GM19023 (cell line): ENCODE results near the gene ZFAND2B.
"Not testable (repeated sequence)": the region's sequence is repeated elsewhere in the genome, so short reads cannot be mapped to it uniquely, and the experiment has no call there.

Experiments
- ATAC-seq: cut with Tn5 transposase; IDR thresholded peaks from one replicate; pipeline ENCODE4 v1.9.1; 2021; ENCODE audit warnings: mild to moderate bottlenecking, moderate library complexity; ENCODE audit not compliant: unreplicated experiment

ZFAND2B gene

GRCh38 chr2:219250049-219250781, 43.6 kb downstream of the ZFAND2B start:
- ATAC-seq, result no peak

GRCh38 chr2:219251656-219252055, 45.1 kb downstream of the ZFAND2B start:
- ATAC-seq, result no peak

GRCh38 chr2:219252084-219252483, 45.5 kb downstream of the ZFAND2B start:
- ATAC-seq, result no peak

- no peak for ATAC-seq
Measured at GRCh38 chr2:219252570-219252899, 46.0 kb downstream of the ZFAND2B start.

GRCh38 chr2:219252900-219253752, 46.5 kb downstream of the ZFAND2B start, which contains the start of gene TUBA4B:
TSS of gene TUBA4B (plus strand) at chr2:219253243. CDS start at chr2:219253408, 165 bp downstream.
- peak; percentile 14 for ATAC-seq

GRCh38 chr2:219253753-219254589, 47.4 kb downstream of the ZFAND2B start, which contains the start of gene TUBA4A:
TSS of gene TUBA4A (minus strand) at chr2:219253918. CDS start at chr2:219253858, 60 bp downstream.
- ATAC-seq, result peak; percentile 51

GRCh38 chr2:219254590-219255201, 48.1 kb downstream of the ZFAND2B start:
- ATAC-seq, result peak; percentile 15

GRCh38 chr2:219258942-219259341, 52.4 kb downstream of the ZFAND2B start:
- not testable (repeated sequence) for ATAC-seq
